ENCODE results near the gene FBXL14.
"Not testable (repeated sequence)": the region's sequence is repeated elsewhere in the genome, so short reads cannot be mapped to it uniquely, and the experiment has no call there.

The FBXL14 gene

DNA sequence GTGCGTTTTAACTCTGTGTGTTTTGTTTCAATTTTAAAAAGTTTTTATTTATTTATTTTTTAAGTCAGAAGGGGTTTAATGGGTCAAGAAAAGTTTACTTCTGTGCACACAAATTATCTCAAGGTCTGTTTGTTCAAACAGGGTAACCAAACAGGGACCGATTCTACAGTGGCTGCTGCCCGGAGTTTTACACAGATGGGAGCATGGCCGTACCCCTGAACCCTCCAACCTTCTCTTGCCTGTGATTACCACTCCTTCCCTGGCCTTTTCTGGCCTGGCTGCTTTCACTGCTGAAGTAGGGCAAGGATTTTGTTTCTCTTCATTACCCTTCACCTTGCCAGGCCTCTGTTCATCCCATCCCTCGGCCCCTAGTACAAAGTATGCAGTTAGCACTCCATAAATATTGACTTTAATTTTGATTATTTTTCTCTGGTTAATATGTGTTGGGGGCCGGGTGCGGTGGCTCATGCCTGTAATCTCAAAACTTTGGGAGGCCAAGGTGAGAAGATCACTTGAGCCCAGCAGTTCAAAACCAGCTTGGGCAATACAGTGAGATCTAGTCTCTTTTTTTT, 15.8 kb upstream of the FBXL14 start:
- H3K9ac ChIP-seq (ENCODE audit: low read depth, low read length), result no peak overlapping the region
- peaks cover 4% of the 10 kb centered on the region for H3K4me1 ChIP-seq (ENCODE audit: insufficient read depth, low read length)
- no peaks in the 10 kb centered on the region for H3K36me3 ChIP-seq (ENCODE audit: insufficient read depth, low read length)
- H3K9me3 ChIP-seq (ENCODE audit: control insufficient read depth, insufficient read depth, low read length), result no peaks in the 10 kb centered on the region

DNA sequence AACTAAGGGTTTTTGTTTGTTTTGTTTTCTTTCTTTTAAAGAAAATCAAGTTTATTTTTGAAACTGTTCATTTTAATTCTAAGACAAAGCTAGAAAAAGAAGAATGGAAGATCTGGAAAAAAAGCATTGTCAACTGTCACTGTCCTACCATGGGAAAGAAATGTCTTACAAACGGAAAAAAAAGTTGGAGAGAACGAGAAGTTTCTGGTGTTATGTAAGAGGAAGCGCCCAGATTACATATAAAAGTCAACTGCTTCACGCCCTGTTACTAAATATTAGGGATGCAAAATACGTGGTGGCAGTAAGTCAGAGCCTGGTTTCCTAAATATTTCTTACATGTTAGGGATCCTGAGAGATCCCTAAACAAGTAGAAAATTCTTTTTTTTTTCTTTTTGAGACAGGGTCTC, 14.3 kb upstream of the FBXL14 start:
- Histone ChIP-seq H3K9ac (ENCODE audit: low read depth, low read length) (no peak overlapping the region), H3K9me3 (ENCODE audit: control insufficient read depth, insufficient read depth, low read length) (no peaks in the 10 kb centered on the region), H3K4me1 (ENCODE audit: insufficient read depth, low read length) (peaks cover 4% of the 10 kb centered on the region), H3K36me3 (ENCODE audit: insufficient read depth, low read length) (no peaks in the 10 kb centered on the region)

DNA sequence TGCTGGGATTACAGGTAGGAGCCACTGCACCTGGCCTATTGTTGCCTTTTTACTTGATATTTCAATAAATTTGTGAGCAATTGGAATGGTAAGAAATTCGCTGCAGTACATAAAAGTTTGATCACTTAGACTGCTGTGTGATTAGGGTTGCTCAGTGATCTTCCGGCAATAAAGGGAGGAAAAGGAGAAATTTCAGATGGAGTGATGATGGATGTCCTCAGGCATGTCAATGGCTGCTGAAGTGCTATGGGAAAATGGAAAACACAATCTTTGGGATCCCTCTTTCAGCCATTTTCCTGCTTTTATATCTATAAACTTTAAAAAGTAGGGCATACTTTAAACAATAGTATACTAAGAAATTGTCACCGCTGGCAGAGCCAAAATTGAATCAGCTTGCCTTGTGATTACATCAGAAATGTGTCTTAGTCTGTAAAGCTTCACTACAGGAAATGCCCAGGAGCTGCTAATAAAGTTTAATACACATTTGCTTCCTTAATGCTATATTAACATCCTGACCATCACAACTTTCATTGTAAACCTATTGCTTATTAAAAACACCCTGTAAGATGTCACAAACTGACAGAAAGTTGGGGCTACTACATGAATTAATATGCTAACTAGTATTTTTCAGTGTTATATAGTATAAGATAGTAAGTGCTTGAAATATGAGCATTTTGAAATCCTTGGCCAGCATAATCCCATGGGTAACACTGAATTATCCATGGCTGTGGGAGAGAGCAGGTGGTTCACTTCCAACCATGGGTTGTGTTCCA, 13.7 kb upstream of the FBXL14 start:
- Histone ChIP-seq H3K4me1 (ENCODE audit: insufficient read depth, low read length) (peaks cover 4% of the 10 kb centered on the region), H3K9ac (ENCODE audit: low read depth, low read length) (no peak overlapping the region), H3K9me3 (ENCODE audit: control insufficient read depth, insufficient read depth, low read length) (no peaks in the 10 kb centered on the region), H3K36me3 (ENCODE audit: insufficient read depth, low read length) (no peaks in the 10 kb centered on the region)

DNA sequence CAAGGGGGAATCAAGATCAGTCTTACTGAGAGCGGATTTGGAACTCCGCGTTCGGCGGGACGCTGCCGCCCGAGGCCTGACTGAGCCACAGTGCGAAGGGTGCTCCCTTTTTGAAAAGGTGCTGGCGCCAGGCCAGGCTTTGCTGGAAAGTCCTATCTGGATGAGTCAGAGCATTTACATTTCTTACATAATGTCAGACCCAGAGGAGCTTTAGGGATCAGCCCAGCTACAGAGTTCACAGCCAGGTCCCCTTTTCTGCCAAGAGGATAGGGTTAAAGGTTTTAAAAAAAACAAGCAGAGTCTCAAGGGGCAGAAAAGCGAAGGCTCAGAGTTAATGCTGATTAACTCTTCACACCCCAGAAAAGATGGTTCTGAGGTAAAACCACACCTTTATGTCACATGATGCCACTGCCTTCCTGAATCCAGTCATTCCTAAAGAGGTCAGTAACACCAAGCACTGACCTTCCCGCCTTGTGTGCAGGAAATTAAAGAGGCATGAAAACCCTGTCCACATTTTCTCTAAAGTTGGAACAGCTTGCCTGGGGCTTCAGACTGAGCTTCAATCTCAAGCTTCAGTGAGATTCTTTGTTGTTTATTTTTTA, 11.7 kb upstream of the FBXL14 start:
- peaks cover 10% of the 10 kb centered on the region; the same call in 1 of the 2 replicates for H3K4me1 ChIP-seq (ENCODE audit: insufficient read depth, low read length)
- no peaks in the 10 kb centered on the region for H3K9me3 ChIP-seq (ENCODE audit: control insufficient read depth, insufficient read depth, low read length)
- H3K9ac ChIP-seq (ENCODE audit: low read depth, low read length), result peak overlapping the region; percentile 55; the same call in 1 of the 2 replicates
- no peaks in the 10 kb centered on the region for H3K36me3 ChIP-seq (ENCODE audit: insufficient read depth, low read length)

DNA sequence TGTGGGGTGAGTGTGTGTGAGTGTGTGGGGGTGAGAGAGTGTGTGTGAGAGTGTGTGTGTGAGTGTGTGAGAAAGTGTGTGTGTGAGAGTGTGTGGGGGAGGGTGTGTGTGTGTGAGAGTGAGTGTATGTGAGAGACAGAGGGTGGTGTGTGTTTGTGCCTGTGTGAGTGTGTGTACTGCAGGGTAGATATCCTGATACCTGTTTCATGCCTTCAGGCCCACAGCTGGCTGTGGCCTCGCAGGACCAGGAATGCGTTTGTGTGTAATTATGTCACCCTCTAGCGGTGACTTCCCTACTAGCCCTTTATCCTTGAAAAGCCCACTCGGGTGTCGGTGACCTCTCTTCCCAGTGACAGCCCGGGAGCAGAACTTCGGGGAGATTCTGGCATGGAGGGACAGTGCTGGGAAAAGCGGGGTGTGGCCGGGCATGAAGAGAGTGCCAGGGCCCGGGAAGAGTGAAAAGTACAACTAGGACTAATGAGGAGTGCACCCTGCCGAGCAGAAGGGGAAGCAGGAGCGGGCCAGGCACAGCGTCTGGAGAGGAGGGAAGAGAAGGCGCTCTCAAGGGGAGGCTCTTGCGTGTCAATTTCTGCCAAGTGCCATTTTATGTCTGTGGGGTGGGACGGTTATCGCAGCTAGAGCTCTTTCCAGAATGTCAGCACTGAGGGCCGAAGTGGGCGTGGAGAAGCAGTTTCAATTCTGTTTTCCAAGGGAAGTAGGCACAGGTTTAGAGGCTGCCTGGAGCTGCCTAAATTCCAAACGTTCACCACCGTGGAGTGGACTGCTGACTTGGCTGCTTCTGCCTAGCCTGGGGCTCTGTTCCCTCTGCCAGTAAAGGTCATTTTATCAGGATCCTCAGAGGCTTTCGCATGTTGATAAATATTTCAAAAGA, 11.0 kb upstream of the FBXL14 start:
- H3K4me1 ChIP-seq (ENCODE audit: insufficient read depth, low read length), result peaks cover 10% of the 10 kb centered on the region; the same call in 1 of the 2 replicates
- peak overlapping the region; percentile 55 for H3K9ac ChIP-seq (ENCODE audit: low read depth, low read length)
- H3K9me3 ChIP-seq (ENCODE audit: control insufficient read depth, insufficient read depth, low read length), result no peaks in the 10 kb centered on the region
- H3K36me3 ChIP-seq (ENCODE audit: insufficient read depth, low read length), result no peaks in the 10 kb centered on the region

DNA sequence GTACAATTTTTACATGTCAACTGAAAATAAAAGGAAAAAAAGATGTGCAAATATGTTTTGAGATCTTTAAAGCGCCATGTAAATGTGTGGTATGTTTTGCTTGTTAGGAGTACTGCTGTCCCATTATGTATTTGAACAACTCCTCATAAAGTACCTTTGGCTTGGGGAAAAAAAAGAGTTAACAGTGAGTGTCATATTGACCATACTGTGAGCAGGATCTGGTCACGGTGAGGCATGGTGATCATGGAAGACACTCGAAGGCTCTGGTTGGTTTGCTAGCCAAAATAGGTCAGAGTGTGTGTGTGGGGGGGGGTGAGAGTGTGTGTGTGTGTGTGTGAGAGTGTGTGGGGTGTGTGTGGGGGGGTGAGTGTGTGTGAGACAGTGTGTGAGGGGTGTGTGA, 10.1 kb upstream of the FBXL14 start:
- Histone ChIP-seq H3K36me3 (ENCODE audit: insufficient read depth, low read length) (no peaks in the 10 kb centered on the region), H3K9ac (ENCODE audit: low read depth, low read length) (no peak overlapping the region), H3K9me3 (ENCODE audit: control insufficient read depth, insufficient read depth, low read length) (no peaks in the 10 kb centered on the region), H3K4me1 (ENCODE audit: insufficient read depth, low read length) (peaks cover 10% of the 10 kb centered on the region; the same call in 1 of the 2 replicates)

DNA sequence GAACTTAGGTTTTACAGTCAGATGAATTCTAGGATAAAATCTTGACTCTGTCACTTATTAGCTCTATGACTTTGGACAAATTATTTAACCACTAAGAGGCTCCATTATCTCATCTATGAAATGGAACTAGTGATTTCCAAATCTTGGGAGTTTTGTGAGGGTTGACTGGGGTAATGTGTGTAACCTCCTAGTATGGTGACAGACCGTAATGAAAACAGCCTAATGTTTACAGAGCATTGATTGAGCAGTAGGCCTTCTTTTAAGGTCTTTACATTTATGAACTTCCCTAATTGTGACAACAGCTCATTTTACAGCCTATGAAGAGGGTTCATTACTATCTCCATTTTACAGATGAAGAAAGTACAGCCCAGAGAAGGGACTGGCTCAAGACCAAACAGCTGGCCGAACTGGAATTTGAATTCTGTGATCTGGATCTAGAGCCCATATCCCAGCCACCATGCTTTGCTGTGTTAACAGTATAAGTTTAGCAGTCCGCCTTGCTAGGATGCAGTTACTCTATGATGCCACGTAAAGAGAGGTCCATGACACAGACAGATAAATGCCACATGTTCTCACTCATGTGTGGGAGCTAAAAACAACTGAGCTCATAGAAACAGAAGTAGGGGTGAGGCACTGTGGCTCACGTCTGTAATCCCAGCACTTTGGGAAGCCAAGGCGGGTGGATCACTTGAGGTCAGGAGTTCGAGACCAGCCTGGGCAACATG, 9.1 kb upstream of the FBXL14 start:
- peaks cover 10% of the 10 kb centered on the region; the same call in 1 of the 2 replicates for H3K4me1 ChIP-seq (ENCODE audit: insufficient read depth, low read length)
- H3K9me3 ChIP-seq (ENCODE audit: control insufficient read depth, insufficient read depth, low read length), result no peaks in the 10 kb centered on the region
- no peaks in the 10 kb centered on the region for H3K36me3 ChIP-seq (ENCODE audit: insufficient read depth, low read length)
- no peak overlapping the region for H3K9ac ChIP-seq (ENCODE audit: low read depth, low read length)

DNA sequence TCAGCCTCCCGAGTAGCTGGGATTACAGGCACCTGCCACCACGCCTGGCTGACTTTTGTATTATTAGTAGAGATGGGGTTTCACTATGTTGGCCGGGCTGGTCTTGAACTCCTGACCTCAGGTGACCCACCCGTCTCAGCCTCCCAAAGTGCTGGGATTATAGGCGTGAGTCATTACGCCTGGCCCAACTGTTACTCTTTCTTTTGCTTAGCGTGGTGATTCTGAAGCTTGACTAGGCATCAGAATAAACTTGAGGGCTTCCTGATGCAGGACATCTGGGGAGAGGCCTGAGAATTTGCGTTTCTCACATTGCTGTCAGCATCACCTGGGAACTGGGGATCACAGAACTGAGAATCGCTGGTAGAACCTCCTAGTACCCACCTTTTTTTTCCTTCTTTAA, 8.3 kb upstream of the FBXL14 start:
- not testable (repeated sequence) for H3K9ac ChIP-seq (ENCODE audit: low read depth, low read length); H3K36me3 ChIP-seq (ENCODE audit: insufficient read depth, low read length); H3K9me3 ChIP-seq (ENCODE audit: control insufficient read depth, insufficient read depth, low read length)
- H3K4me1 ChIP-seq (ENCODE audit: insufficient read depth, low read length), result peaks cover 10% of the 10 kb centered on the region; the same call in 1 of the 2 replicates

DNA sequence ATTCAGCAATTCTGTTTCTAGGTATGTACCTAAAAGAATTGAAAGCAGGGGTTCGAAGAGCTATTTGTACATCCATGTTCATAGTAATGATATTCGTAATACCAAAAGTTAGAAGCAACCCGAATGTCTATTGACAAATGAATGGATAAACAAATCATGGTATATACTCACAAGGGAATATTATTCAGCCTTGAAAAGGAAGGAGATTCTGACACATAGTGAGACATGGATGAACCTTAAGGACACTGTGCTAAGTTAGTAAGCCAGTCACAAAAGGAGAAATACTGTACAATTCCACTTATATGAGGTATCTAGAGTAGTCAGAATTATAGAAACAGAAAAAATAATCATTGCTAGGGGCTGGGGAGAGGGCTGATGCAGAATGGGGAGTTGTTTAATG, 4.4 kb upstream of the FBXL14 start:
- Histone ChIP-seq H3K9me3 (ENCODE audit: control insufficient read depth, insufficient read depth, low read length) (no peaks in the 10 kb centered on the region), H3K4me1 (ENCODE audit: insufficient read depth, low read length) (0 out of 2 replicates have a peak, but pooled peaks cover 6% of the 10 kb centered on the region), H3K9ac (ENCODE audit: low read depth, low read length) (no peak overlapping the region), H3K36me3 (ENCODE audit: insufficient read depth, low read length) (no peaks in the 10 kb centered on the region)

GRCh38 chr12:1595690-1596347, 1.4 kb upstream of the FBXL14 start:
- peaks cover 8% of the 10 kb centered on the region for H3K4me1 ChIP-seq (ENCODE audit: insufficient read depth, low read length)
- no peaks in the 10 kb centered on the region for H3K36me3 ChIP-seq (ENCODE audit: insufficient read depth, low read length)
- peak overlapping the region; percentile 59; the same call in 1 of the 2 replicates for H3K9ac ChIP-seq (ENCODE audit: low read depth, low read length)
- H3K9me3 ChIP-seq (ENCODE audit: control insufficient read depth, insufficient read depth, low read length), result no peaks in the 10 kb centered on the region

- H3K9me3 ChIP-seq (ENCODE audit: control insufficient read depth, insufficient read depth, low read length), result no peaks in the 10 kb centered on the region
- peak overlapping the region; percentile 59; the same call in 1 of the 2 replicates for H3K9ac ChIP-seq (ENCODE audit: low read depth, low read length)
- no peaks in the 10 kb centered on the region for H3K36me3 ChIP-seq (ENCODE audit: insufficient read depth, low read length)
- peaks cover 12% of the 10 kb centered on the region for H3K4me1 ChIP-seq (ENCODE audit: insufficient read depth, low read length)
Observed at GRCh38 chr12:1595026-1595561, 713 bp upstream of the FBXL14 start.

GRCh38 chr12:1594006-1594260, 448 bp downstream of the FBXL14 start:
- Histone ChIP-seq H3K9me3 (ENCODE audit: control insufficient read depth, insufficient read depth, low read length) (no peaks in the 10 kb centered on the region), H3K9ac (ENCODE audit: low read depth, low read length) (peak overlapping the region; percentile 55; the same call in 1 of the 2 replicates), H3K4me1 (ENCODE audit: insufficient read depth, low read length) (peaks cover 18% of the 10 kb centered on the region)

More at GRCh38 chr12:1594006-1594260, 448 bp downstream of the FBXL14 start:
- no peaks in the 10 kb centered on the region for H3K36me3 ChIP-seq (ENCODE audit: insufficient read depth, low read length)
